ENCODE measurements around the gene TPRA1.
"Not testable (repeated sequence)": the region's sequence is repeated elsewhere in the genome, so short reads cannot be mapped to it uniquely, and the experiment has no call there.

Gene TPRA1

DNA sequence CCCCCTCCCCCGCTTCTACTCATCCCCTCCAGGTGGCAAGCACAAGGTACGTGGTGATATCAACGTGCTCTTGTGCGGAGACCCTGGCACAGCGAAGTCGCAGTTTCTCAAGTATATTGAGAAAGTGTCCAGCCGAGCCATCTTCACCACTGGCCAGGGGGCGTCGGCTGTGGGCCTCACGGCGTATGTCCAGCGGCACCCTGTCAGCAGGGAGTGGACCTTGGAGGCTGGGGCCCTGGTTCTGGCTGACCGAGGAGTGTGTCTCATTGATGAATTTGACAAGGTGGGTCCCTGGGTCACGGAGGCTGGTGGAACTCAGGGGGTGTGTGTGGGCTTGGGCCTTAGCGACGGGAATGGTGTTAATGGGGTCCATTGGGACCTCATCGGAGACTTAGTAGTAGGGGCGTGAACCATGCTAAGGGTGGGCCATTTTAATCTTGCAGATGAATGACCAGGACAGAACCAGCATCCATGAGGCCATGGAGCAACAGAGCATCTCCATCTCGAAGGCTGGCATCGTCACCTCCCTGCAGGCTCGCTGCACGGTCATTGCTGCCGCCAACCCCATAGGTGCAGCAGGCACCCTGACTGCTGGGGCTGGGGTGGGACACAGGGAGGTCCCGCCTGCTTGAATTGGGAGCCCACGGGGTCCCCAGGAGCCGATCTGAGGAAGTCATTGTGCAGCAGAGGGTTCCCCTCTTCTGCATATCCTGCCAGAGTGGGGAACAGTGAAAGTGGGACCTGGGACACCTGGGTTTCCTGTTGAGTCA is 26.5 kb upstream of the TPRA1 start:
- no peak for DNase-seq (ENCODE audit: low read depth in 2 of 3, low spot score in 1 of 3)

GRCh38 chr3:127615631-127616305 is 25.2 kb upstream of the TPRA1 start:
- DNase-seq (ENCODE audit: low read depth in 2 of 3, low spot score in 1 of 3): no peak

DNA sequence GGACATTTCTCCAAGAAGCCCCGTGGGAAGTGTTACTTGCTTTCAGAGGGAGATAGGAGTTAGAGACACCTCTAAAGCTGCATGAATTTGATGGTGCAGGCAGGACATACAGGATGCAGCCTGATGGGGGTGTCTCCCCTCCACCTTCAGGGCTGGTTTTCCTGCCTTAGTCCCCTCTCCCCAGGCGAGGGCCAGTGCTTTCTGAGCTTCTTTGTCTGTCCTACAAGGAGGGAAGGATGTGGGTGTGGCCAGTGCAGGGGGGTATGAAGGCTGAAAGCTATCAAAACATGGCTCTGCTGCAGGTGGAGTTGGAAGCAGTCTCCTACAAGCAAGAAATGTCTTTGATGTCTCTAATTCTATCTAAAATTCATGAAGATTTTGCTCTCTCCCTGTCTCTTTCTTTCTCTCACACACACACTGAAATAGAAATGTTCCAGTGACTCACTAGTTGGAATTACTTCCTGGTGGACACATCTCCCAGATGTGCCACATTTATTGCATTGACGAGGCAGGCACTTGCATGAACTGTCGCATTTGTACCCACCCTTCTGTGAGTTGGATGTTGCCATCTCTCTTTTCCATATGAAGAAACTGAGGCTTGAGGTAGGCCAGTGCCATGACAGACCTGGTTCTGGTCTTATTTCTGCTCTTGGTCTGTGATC is 24.5 kb upstream of the TPRA1 start:
- DNase-seq (ENCODE audit: low read depth in 2 of 3, low spot score in 1 of 3): no peak

- DNase-seq (ENCODE audit: low read depth in 2 of 3, low spot score in 1 of 3): no peak
These were observed 22.9 kb upstream of the TPRA1 start for GRCh38 chr3:127613406-127613805.

GRCh38 chr3:127612966-127613365 is 22.4 kb upstream of the TPRA1 start:
- no peak for DNase-seq (ENCODE audit: low read depth in 2 of 3, low spot score in 1 of 3)

DNA sequence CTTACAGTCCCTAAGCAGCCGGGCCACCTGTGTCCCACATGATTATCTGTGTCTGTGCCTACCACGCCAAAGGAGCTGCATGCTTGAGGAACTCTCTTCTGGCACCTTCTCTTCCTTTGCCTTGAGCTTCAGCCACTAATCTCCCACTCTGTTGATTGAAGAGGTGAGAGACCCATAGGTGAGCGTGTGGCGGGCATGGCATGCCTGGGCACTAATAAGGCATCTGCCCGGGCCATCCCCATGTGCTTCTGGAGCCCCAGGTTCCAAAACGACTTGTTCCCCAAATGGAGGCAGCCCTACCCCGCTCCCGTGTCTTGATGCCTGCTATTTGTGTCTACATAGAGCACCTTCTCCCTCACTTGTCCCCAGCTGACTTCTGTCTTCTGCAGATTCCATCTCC is 20.7 kb upstream of the TPRA1 start:
- no peak for DNase-seq (ENCODE audit: low read depth in 2 of 3, low spot score in 1 of 3)

DNA sequence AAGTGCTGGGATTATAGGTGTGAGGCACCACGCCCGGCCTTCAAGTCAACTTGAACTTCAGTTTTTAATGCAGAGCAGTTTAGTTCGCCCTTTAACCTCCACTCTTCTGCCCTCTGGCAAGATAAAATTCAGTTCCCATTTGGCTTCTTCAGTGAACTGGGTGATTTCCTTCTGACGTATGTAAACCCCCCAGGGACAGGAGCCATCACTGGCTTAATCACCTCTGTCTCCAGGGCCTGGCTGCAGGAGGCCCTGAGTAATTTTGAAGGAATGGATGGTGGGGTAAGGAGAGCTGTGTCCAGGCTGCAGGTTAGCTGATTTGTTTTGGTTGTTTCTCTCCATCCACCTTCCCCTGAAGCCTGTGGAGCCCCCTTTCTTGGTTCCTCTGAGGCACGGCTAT is 19.6 kb upstream of the TPRA1 start:
- no peak for DNase-seq (ENCODE audit: low read depth in 2 of 3, low spot score in 1 of 3)

- DNase-seq (ENCODE audit: low read depth in 2 of 3, low spot score in 1 of 3): no peak
These were observed 17.8 kb upstream of the TPRA1 start for GRCh38 chr3:127608362-127608718.

GRCh38 chr3:127607675-127608361 is 17.3 kb upstream of the TPRA1 start:
- no peak for DNase-seq (ENCODE audit: low read depth in 2 of 3, low spot score in 1 of 3)

DNA sequence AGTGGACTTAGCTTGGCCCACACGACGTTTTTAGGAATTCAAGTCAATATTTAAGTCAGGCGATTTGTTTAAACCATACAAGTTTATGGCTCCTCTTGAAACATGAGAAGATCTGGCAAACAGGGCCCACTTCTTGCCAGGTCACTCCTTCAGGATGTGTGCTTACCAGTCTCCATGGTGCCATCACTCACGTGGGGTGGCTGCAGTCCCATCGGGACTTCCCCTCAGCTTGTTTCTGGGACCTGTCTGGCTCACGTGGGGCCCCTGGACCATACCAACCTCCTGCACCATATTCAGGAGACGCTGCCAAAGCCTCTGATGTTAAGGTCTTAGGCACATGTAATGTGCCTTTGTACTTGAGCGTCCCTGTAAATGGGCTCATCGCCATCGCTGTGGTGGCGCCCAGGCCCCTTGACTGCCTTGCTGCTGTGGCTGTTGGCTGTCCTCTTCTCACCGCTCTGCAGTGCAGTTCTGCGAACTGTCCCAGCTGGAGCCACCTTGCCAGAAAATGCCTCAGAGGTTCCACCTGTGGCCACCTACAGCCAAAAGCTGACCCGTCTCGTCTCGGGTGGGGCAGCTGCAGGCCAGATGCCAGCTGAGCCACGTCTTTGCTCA is 16.6 kb upstream of the TPRA1 start:
- DNase-seq (ENCODE audit: low read depth in 2 of 3, low spot score in 1 of 3): no peak

DNA sequence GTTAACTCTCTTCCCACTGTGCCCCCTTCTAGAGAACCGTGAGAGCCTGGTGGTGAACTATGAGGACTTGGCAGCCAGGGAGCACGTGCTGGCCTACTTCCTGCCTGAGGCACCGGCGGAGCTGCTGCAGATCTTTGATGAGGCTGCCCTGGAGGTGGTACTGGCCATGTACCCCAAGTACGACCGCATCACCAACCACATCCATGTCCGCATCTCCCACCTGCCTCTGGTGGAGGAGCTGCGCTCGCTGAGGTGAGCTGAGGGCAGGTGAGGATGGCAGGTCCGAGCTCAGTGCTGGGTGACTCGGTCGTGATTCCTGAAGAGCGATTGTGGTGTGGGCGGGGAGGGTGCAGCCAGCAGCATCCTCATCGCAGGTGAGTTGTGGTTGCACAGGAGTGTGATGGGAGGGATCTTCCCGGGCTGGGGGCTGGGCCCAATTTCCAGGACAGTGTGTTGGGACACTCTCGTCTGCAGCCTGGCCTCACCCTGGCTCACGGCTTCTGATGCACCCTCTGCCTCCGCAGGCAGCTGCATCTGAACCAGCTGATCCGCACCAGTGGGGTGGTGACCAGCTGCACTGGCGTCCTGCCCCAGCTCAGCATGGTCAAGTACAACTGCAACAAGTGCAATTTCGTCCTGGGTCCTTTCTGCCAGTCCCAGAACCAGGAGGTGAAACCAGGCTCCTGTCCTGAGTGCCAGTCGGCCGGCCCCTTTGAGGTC is 15.7 kb upstream of the TPRA1 start:
- no peak for DNase-seq (ENCODE audit: low read depth in 2 of 3, low spot score in 1 of 3)

DNA sequence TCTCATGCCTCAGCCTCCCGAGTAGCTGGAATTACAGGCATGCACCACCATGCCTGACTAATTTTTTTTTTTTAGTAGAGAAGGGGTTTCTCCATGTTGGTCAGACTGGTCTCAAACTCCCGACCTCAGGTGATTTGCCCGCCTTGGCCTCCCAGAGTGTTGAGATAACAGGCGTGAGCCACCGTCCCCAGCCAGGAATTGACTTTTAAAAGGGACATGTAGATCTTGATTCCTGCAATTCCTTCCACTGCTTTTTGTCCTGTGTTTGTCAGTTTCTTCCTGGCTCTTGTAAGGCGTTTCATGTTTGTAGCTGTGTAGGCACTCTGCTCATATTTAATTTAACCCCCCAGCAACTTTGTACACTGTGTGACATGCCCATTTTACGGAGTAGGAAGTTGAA is 15.0 kb upstream of the TPRA1 start:
- DNase-seq (ENCODE audit: low read depth in 2 of 3, low spot score in 1 of 3): not testable (repeated sequence)

DNA sequence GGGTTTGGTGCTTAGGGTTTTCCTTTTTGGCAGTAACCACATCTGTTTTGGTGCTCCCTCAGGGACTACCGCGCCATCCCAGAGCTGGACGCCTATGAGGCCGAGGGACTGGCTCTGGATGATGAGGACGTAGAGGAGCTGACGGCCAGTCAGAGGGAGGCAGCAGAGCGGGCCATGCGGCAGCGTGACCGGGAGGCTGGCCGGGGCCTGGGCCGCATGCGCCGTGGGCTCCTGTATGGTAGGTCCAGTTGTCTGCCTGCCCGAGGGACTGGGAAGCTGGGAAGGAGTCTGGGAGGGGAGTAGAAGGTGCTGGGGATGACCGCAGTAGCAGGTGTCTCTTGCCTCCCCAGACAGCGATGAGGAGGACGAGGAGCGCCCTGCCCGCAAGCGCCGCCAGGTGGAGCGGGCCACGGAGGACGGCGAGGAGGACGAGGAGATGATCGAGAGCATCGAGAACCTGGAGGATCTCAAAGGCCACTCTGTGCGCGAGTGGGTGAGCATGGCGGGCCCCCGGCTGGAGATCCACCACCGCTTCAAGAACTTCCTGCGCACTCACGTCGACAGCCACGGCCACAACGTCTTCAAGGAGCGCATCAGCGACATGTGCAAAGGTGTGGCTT is 14.1 kb upstream of the TPRA1 start:
- DNase-seq (ENCODE audit: low read depth in 2 of 3, low spot score in 1 of 3): no peak

DNA sequence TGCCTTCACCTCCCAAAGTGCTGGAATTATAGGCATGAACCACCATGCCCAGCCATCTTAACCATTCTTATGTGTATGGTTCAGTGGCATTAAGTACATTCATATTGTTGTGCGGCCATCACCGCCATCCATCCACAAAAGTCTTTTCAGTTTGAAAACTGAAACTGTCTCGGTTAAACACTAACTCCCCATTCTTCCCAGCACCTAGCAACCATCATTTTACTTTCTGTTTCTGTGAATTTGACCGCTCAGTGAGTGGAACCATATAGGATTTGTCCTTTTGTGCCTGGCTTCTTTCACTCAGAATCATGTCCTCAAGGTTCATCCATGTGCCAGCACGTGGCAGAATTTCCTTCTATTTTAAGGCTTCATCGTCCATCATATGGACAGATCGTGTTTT is 13.5 kb upstream of the TPRA1 start:
- DNase-seq (ENCODE audit: low read depth in 2 of 3, low spot score in 1 of 3): no peak

GRCh38 chr3:127600749-127601456 is 10.4 kb upstream of the TPRA1 start:
- DNase-seq (ENCODE audit: low read depth in 2 of 3, low spot score in 1 of 3): no peak

DNA sequence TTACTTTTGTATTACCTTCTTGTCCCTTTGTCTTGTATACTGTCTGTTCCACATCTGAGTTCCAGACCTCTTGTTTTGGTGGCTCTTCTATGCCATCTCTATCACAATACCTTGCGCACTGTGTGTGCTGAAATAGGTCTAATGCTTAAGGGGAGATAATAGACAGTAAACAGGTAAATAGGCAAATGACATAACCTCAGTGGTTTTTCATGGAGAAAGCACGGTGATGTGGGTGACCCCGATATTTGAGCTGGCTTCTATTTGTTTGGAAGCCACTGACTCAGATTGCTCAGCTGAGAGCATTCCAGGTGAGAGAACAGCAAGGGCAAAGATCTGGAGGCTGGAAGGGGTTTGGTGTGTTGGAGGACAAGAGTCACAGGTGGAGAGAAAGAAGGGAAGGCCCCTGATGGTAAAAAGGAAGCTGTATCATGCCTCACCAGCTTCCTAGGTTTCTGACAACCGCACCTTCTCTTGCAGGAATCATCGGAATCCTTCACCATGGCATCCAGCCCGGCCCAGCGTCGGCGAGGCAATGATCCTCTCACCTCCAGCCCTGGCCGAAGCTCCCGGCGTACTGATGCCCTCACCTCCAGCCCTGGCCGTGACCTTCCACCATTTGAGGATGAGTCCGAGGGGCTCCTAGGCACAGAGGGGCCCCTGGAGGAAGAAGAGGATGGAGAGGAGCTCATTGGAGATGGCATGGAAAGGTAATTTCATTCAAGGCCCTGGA is 8.5 kb upstream of the TPRA1 start:
- DNase-seq (ENCODE audit: low read depth in 2 of 3, low spot score in 1 of 3): no peak

GRCh38 chr3:127597020-127597771 is 6.7 kb upstream of the TPRA1 start:
- no peak for DNase-seq (ENCODE audit: low read depth in 2 of 3, low spot score in 1 of 3)

DNA sequence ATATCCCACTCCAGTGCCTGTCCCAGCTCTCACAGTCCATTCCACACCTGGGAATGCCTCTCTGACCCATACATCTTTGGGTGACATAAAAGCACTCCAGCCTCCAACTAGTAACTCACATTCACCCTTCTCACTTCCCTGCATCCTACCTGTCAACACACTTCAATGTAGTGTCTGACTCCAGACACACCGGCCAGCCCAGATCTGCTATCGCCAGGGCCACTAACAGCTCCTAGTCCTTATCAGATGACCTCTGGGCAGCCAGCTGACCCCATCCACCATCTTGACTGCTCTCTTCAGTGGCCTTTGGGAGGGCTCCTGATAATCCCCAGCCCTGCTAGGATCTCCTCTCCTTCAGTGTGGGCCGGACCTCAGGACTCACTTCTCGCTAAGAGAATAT is 4.8 kb upstream of the TPRA1 start:
- DNase-seq (ENCODE audit: low read depth in 2 of 3, low spot score in 1 of 3): no peak

All from stimulated activated CD4-positive, alpha-beta T cell treated with anti-CD3 and anti-CD28 coated beads, Interleukin-12 subunit alpha, Interleukin-12 subunit beta, amount 100 ng/mL, for 48 hours (primary cell).